ENCODE measurements around the gene UBE2G1. TPM values are rescaled to one million over a fixed set of nuclear protein-coding genes. Genes with fewer than 3 reads are reported as not detected.

UBE2G1 gene
- total and polyA plus RNA-seq, 2 of the 13 experiments (the other 11 are each of a cell fraction or from before 2014, with no cell fraction given): 27.9 to 42.6 TPM

- no peak for TF ChIP-seq ZNF460 (CRISPR knock-in tag; IDR thresholded peaks at IDR 0.05; ENCODE audit: borderline replicate concordance)
- TF ChIP-seq NFYC (CRISPR knock-in tag; IDR thresholded peaks at IDR 0.05): no peak
- TF ChIP-seq MIXL1 (CRISPR knock-in tag; IDR thresholded peaks at IDR 0.05): no peak
- no peak for TF ChIP-seq PLRG1 (conservative IDR thresholded peaks at IDR 0.05)
- TF ChIP-seq HMGXB4 (CRISPR knock-in tag; IDR thresholded peaks at IDR 0.05; ENCODE audit: borderline replicate concordance in 1 of 2, low read depth in 1 of 2): peak; percentile 19 to 42; a peak in 3 of 4 replicates
- TF ChIP-seq ZBTB3 (CRISPR knock-in tag; IDR thresholded peaks at IDR 0.05; ENCODE audit: borderline replicate concordance, low read depth): no peak; the same call in 1 of the 2 replicates
- peak; percentile 47; the same call in 1 of the 2 replicates for TF ChIP-seq RBFOX2 (IDR thresholded peaks at IDR 0.05; ENCODE audit: low read depth, low read length)
- TF ChIP-seq KAT7 (CRISPR knock-in tag; IDR thresholded peaks at IDR 0.05; ENCODE audit: borderline replicate concordance): no peak
- TF ChIP-seq REST (IDR thresholded peaks at IDR 0.05; ENCODE audit: borderline replicate concordance in 1 of 2, low read depth in 1 of 2, low read length in 2 of 2): no peak
- TF ChIP-seq SNAPC4 (CRISPR knock-in tag; IDR thresholded peaks at IDR 0.05): no peak
- TF ChIP-seq NFE2L1 (CRISPR knock-in tag; IDR thresholded peaks at IDR 0.05; ENCODE audit: borderline replicate concordance): no peak
These were observed 698 bp downstream of the UBE2G1 start (continued) for GRCh38 chr17:4365628-4366326.

All from HepG2 (cell line).